GM18511 (cell line): ENCODE data around the gene KCNQ2.

ENCODE experiments used
- ATAC-seq: cut with Tn5 transposase; IDR thresholded peaks from one replicate; pipeline ENCODE4 v1.9.1; 2021; ENCODE audit warnings: mild to moderate bottlenecking, moderate library complexity; ENCODE audit not compliant: unreplicated experiment

The KCNQ2 gene

DNA sequence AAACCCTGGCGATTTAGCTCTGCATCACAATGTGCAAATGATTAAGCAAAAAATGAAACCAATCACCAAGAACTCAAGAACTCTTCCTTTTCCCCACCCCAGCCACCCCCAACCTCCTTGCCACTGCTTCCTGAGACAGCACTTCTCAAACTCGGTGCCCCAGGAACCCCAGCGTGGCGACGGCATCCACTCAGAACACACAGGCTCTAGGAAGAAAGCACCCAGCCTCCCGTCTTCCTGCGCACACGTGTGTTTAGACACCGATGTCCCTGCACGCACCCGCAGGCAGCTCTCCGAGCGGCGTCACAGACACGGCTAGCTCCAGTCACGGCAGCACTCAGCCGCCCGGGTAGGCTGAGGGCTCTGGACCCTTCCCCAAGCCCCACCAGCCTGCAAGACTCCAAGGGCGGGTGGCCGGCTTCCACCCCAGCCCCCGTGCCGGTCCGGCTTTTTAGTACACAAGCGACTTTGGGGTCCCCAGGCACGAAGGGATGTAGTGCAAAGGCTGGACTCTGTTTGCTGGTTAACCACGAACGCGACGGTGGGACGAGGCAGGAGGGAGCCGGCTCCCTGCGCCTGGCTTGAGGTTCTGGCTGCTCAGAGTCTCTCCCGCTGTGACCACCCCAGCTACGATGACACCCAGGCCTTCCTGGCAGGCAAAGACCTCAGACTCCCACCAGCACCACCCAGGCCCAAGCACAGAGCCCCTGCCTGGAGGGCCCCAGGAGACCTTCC is 51.9 kb downstream of the KCNQ2 start:
- ATAC-seq, result no peak

- ATAC-seq, result no peak
Observed at GRCh38 chr20:63419299-63419698, 53.2 kb downstream of the KCNQ2 start.

DNA sequence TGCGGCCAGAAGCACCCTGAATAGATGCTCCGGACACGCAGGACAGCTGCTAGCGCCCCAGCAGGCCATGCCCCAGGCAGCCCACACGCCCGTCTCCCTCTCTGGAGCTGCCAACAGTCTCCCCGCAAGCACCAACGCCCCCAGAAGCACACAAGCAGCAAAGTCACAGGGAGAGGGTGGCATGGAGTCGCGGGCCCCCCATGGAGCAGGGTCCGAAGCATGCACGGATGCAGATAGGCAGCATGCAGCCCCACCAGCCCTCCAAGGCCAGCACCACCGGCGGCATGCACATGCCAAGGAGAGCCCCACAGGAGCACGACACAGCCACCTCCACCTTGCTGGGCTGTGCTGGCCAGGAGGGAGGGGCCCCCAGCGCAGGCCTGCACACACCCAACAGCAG is 53.8 kb downstream of the KCNQ2 start:
- ATAC-seq, result no peak

DNA sequence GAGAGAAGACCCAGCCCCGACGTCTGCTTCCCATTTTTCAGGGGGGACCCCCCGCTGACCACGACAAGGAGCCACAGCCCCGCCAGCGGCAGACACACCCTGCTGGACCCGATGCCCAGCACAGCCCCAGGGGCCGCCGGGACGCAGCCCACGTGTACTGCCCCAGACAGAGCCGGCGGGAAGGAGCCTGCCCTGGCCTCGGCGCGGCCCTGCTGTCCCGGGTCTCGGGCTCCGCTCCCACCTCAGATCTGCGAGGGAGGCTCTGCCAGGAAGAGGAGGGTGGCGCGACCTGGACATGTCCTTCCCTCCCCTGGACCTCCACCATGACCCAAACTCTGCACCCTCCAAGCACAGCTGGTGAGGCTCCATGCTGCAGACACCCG is 54.7 kb downstream of the KCNQ2 start:
- ATAC-seq, result no peak

- ATAC-seq, result no peak
Observed at GRCh38 chr20:63417097-63417737, 55.2 kb downstream of the KCNQ2 start.

GRCh38 chr20:63416631-63417030 is 55.8 kb downstream of the KCNQ2 start:
- ATAC-seq, result no peak

DNA sequence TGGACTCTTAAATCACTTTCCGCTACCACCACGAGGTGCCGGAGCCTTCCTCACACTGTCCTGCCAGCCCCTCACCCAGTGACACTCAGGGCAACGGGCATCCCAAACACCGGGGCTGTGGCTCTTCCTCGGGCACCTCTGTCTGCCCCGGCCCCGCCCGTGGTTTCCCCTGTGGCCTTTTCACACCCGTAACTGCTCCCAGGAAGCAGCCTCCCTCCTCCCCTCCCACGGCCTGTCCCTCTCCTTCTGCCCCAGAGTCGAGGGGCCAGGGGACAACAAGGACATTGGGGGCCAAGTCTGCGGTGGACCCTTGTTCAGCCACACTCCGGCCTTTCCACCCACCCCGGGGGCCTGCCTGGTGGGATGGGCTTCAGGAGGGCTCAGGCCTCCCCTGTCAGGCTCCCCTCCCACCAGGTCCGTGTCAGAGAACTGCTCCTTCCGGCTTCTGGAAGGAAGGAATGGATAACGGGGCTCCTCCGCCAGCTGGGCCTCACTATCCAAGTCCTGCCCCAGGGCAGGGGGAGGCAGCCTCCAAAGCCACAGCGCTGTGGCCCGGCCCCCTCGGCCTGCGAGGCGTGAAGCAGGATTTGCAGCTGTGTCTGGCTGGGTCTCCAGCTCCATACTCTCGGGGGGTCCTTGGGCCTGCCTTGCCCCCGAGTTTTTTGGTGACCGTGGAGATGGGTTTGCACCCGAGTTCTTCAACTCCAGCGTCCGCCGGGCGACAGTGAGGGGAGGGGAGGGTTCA is 56.6 kb downstream of the KCNQ2 start:
- no peak for ATAC-seq

DNA sequence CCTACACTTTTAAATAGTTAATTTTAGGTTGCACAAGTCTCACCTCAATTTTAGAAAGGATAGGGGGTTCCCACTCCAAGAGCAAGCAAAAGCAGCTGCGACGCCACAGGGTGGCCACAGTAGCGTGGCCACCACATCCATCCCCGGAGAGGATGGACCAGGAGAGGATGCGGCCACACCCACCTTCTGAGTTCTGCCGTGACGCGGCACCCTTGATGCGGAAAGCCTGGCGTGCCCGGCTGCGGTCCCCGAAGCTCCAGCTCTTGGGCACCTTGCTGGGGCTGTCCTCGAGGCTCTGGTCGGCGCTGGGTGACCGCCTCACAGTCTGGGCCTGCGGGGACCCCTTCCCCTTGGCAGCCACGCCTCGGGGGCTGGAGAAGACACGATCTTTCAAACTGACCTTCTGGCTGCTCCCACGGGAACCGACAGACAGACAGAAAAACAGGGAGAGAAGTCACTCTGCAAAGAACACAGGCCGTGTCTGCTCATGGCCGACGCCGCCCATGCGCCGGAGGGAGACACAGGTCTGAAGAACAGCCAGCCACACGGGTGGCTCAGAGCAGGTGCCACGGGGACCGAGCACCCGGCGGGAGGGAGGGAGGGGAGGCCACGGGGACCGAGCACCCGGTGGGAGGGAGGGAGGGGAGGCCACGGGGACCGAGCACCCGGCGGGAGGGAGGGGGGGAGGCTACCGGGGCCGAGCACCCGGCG is 57.6 kb downstream of the KCNQ2 start:
- no peak for ATAC-seq

- ATAC-seq, result no peak
Observed at GRCh38 chr20:63413963-63414684, 58.3 kb downstream of the KCNQ2 start.

- ATAC-seq, result no peak
Observed at GRCh38 chr20:63413323-63413722, 59.1 kb downstream of the KCNQ2 start.

DNA sequence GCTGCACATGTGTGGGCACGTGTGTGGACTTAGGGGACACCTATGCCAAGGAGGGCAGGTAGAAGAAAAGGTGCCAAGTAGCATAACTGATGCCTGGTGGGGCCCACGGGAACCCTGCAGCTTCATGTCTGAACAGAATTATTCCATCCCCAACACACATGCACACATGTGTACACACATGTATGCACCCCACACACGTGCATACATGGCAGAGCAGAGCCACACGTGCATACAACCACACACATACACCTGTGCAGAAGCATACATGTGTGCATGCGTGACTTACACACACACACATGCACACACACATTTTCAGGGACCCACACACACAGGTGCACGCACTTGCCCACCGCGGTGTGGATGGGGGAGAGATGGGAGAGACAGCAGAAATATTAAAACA is 59.6 kb downstream of the KCNQ2 start:
- no peak for ATAC-seq

DNA sequence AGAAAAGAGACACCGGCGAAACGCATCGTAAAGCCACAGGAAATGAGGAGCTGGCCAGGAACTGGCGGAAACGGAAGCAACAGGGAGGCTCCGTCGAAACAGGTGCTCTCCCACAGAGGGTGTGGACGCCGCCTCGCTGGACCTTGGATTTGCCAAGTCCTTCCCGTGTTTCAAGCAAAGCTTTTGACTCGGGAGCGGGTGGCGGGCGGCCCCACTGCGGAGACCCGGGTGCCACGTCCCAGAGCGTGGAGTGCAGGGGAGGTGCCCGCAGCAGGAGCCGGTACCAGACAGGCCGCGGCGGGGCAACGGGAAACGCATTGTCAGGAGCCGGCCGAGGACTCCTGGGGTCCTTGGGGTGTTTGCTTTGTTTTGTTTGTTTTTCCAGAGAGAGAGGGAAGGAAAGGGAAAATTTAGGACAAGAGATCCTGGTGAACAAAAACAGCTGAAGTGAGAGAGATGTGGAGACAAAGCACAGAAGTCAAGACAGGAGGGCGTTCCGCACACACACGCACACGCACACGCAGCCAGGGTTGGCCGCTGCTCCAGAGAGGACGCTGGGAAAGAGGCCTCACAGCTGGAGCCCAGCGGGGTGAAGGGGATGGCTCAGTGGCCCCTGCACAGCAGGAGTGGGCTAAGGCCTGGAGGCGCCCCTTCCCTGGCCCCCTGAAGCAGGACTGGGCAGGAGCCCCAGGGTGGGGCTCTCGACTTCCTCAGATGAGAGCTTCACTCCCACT is 60.4 kb downstream of the KCNQ2 start:
- no peak for ATAC-seq

DNA sequence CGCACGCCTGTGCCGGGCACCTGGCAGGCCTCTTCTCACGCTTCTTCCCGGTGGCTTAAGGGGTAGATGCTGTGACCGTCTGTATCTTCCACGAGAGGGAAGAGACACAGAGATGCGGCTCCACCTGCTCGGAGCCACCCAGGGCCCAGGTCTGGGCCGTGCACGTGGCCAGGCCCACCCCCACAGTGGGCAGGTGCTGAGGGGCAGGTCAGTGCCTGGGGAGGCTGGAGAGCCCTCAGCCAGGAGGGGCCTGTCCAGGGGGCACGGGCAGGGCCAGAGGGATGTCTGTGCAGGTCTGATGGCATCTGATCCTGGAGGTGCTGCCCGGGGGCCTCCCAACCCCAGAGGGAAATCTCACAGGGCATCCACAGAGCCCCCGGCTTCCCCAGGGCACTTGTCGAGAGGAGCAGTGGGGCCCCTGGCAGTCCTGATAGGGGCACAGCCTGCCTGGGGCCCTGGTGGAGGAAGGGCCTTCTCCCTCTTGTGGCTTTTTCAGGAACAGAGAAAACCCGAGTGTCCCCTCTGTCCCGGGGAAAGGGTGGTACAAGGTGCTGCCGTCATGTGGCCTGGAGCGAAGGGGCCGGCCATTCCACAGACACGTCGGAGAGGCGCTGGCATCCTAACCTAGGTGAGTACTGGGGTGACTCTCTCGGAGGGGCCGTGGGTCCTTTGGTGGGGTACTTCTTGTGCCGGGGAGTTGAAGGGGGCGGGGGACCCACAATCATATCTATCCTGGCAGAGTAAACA is 61.1 kb downstream of the KCNQ2 start:
- ATAC-seq, result no peak

- ATAC-seq, result no peak
Observed at GRCh38 chr20:63409834-63410435, 62.5 kb downstream of the KCNQ2 start.

DNA sequence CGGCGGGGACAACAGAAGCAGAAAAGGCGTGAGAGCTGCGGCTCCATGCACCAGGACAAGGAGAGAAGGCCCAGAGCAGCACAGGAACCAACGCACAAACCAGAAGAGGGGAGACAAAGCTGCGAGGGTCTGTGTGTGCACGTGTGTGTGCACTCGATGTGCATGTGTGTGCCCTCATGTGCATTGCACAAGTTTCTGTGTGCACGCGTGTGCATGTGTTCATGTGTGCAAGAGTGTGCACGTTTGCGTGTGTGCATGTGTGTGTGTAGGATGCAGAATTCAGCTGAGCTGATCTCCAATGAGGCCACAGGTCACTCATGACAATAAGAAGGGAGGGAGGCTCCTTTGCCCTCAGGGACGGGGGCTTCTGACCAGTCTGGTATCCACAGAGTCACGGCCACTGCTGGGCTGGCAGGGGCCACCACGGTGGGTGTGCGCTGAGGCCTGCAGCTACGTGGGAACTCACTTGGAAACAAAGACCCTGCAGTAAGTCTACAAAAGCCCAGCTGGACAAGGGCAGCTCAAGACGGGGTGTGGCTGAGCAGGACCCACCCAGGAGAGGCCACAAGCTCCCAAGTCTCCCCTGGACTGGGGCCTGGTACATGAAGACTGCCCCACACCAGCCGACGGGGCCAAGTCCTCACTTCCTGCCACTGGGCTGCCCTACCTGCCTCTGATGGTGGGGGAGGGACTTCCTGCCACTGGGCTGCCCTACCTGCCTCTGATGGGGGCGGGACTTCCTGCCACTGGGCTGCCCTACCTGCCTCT is 63.2 kb downstream of the KCNQ2 start:
- no peak for ATAC-seq

GRCh38 chr20:63408684-63409046 is 63.8 kb downstream of the KCNQ2 start:
- no peak for ATAC-seq

DNA sequence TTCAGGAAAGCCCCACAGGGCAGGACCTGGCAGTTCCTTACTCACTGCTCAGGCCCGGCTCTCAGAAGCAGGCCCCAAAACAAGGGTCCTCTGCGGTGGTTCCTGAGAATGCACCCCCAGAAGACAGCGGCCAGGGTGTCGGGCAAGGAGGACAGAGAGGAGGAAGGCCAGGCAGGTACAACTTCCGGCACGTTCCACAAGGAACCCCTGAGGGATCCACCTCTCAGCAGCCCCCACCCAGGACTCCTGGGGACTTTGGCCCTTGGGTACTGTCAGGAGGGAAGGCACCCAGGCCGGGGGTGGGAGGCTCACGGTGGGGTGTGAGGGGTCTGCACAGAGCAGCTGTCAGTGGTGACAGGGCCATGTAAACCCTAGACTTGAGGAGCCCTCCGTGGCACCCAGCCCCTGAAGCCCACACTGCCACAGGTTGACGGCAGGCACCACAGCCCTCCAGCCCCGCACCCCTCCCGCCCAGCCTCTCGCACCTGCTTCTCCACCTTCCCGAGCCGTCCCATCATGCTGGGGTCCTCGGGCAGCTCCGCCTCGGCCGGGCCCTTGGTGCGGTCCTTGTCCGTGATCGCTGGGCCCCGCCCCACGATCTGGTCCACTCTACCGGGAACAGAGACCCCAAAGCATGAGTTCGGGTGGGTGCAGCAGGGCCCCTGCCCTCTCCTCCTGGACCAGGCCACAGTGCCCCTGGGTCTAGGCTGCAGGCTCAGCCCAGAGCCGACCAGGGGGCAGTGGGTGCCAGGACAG is 64.3 kb downstream of the KCNQ2 start:
- no peak for ATAC-seq
